T47D (cell line): ENCODE results near the gene MBNL2.

Experiments
- DNase-seq, 2 experiments: peaks; one replicate each; pipeline versions ENCODE4 v3.0.0 to v3.0.0-alpha.2; 2011 to 2012; ENCODE audit warnings: low read depth in 1 of 2, low spot score in 1 of 2
- JUND ChIP-seq: IDR thresholded peaks from 2 replicates; pipeline ENCODE4 v1.6.1; 2012; ENCODE audit warnings: low read depth
- in situ Hi-C: cut with HindIII; loops from 2 replicates; pipeline ENCODE4 v1.10.0; 2016; ENCODE audit warnings: low sequenced_read_pairs, low pct_unique_long_range_greater_than_20kb

Gene MBNL2

GRCh38 chr13:97359181-97360057, 137.3 kb downstream of the MBNL2 start:
- in situ Hi-C loops = no loop called here
- no peak for TF ChIP-seq JUND

GRCh38 chr13:97360610-97361009, 138.5 kb downstream of the MBNL2 start:
- no peak for TF ChIP-seq JUND
- in situ Hi-C loops = no loop called here
- DNase-seq = no peak

More at GRCh38 chr13:97359181-97360057, 137.3 kb downstream of the MBNL2 start:
- DNase-seq = peak; percentile 30 to 68

- no peak for DNase-seq
- TF ChIP-seq JUND = no peak
- in situ Hi-C loops = no loop called here
Measured at GRCh38 chr13:97364031-97364430, 141.9 kb downstream of the MBNL2 start.

- DNase-seq = no peak
- in situ Hi-C loops = no loop called here
- TF ChIP-seq JUND = no peak
Measured at GRCh38 chr13:97364827-97365226, 142.7 kb downstream of the MBNL2 start.

- DNase-seq = no peak
- TF ChIP-seq JUND = no peak
- in situ Hi-C loops = no loop called here
Measured at GRCh38 chr13:97366172-97366688, 144.1 kb downstream of the MBNL2 start.

GRCh38 chr13:97367016-97367822, 145.1 kb downstream of the MBNL2 start:
- DNase-seq = no peak
- TF ChIP-seq JUND = no peak
- in situ Hi-C loops = no loop called here

- DNase-seq = no peak
- in situ Hi-C loops = no loop called here
- TF ChIP-seq JUND = no peak
Measured at GRCh38 chr13:97369261-97369893, 147.2 kb downstream of the MBNL2 start.

- in situ Hi-C loops = no loop called here
- DNase-seq = no peak
- no peak for TF ChIP-seq JUND
Measured at GRCh38 chr13:97371486-97372109, 149.5 kb downstream of the MBNL2 start.

- no peak for TF ChIP-seq JUND
Measured at GRCh38 chr13:97372936-97373335, 150.8 kb downstream of the MBNL2 start.

GRCh38 chr13:97373787-97374186, 151.7 kb downstream of the MBNL2 start:
- TF ChIP-seq JUND = no peak
- DNase-seq = no peak
- in situ Hi-C loops = no loop called here

More at GRCh38 chr13:97372936-97373335, 150.8 kb downstream of the MBNL2 start:
- no peak for DNase-seq
- in situ Hi-C loops = no loop called here

GRCh38 chr13:97376981-97377380, 154.8 kb downstream of the MBNL2 start:
- no peak for DNase-seq
- in situ Hi-C loops = no loop called here
- no peak for TF ChIP-seq JUND

- DNase-seq = no peak
- no peak for TF ChIP-seq JUND
- in situ Hi-C loops = no loop called here
Measured at GRCh38 chr13:97379386-97379785, 157.3 kb downstream of the MBNL2 start.

GRCh38 chr13:97380696-97381095, 158.6 kb downstream of the MBNL2 start:
- in situ Hi-C loops = no loop called here
- no peak for DNase-seq
- TF ChIP-seq JUND = no peak
